WTC11 (cell line): Measurements from ENCODE around the gene LRCH4. TPM values are rescaled to one million over a fixed set of nuclear protein-coding genes. Genes with fewer than 3 reads are reported as not detected.
"Not testable (repeated sequence)": the region's sequence is repeated elsewhere in the genome, so short reads cannot be mapped to it uniquely, and the experiment has no call there.

Experiments used
- ATAC-seq: fragments of 200-7000 bp; cut with Tn5 transposase; 2 replicates; pipeline ENCODE4 v1.10.0; 2021; ENCODE audit warnings: mild to moderate bottlenecking, moderate library complexity
- CTCF ChIA-PET: fragments of 300-600 bp; sonication (Branson Sonifier 250); formaldehyde crosslinking; loops from one replicate; lab custom pipeline; 2021; ENCODE audit warnings: antibody characterized with exemption; lab: Charles Lee
- POLR2A ChIA-PET: fragments of 350-600 bp; sonication (Branson Sonifier 250); formaldehyde crosslinking; loops from one replicate; lab custom pipeline; 2021; ENCODE audit warnings: antibody characterized with exemption; lab: Charles Lee
- DNase-seq: peaks from one replicate; pipeline ENCODE4 v3.0.0; 2021; ENCODE audit warnings: low spot score
- H3K27ac Mint-ChIP-seq: 2 replicates; pipeline ENCODE4 v1.8.0; 2021; ENCODE audit warnings: mixed read lengths
- H3K27me3 Mint-ChIP-seq: 2 replicates; pipeline ENCODE4 v1.8.0; 2021; ENCODE audit warnings: low read depth, mild to moderate bottlenecking, moderate library complexity, mixed read lengths
- H3K36me3 Mint-ChIP-seq: 2 replicates; pipeline ENCODE4 v1.8.0; 2021; ENCODE audit warnings: mixed read lengths
- H3K4me1 Mint-ChIP-seq: 2 replicates; pipeline ENCODE4 v1.8.0; 2022; ENCODE audit warnings: mixed read lengths
- H3K4me3 Mint-ChIP-seq: 2 replicates; pipeline ENCODE4 v1.8.0; 2021; ENCODE audit warnings: mild to moderate bottlenecking, moderate library complexity, mixed read lengths
- H3K9me3 Mint-ChIP-seq: 2 replicates; pipeline ENCODE4 v1.8.0; 2021; ENCODE audit warnings: mixed read lengths
- CBFB ChIP-seq: sonication (generic); formaldehyde crosslinking; IDR thresholded peaks from 2 replicates; pipeline ENCODE4 v1.8.1; 2022; ENCODE audit warnings: mild to moderate bottlenecking, low read depth, missing genetic modification reagents
- EMX1 ChIP-seq: fragments of 250-450 bp; sonication (Bioruptor Pico); IDR thresholded peaks from 2 replicates; pipeline ENCODE4 v1.8.0; 2021; ENCODE audit warnings: mild to moderate bottlenecking
- GABPB1 ChIP-seq: sonication (generic); formaldehyde crosslinking; IDR thresholded peaks from 2 replicates; pipeline ENCODE4 v1.8.1; 2023; ENCODE audit warnings: mild to moderate bottlenecking, missing genetic modification reagents
- JUN ChIP-seq: sonication (generic); formaldehyde crosslinking; IDR thresholded peaks from 2 replicates; pipeline ENCODE4 v1.8.0; 2023; ENCODE audit warnings: mild to moderate bottlenecking, missing genetic modification reagents
- NR3C1 ChIP-seq: sonication (generic); formaldehyde crosslinking; conservative IDR thresholded peaks from 2 replicates; pipeline ENCODE4 v1.8.1; 2023; ENCODE audit warnings: low read depth, mild to moderate bottlenecking, missing genetic modification reagents
- ZNF138 ChIP-seq: sonication (generic); formaldehyde crosslinking; conservative IDR thresholded peaks from 2 replicates; pipeline ENCODE4 v1.8.1; 2022; ENCODE audit warnings: mild to moderate bottlenecking, moderate library complexity, missing genetic modification reagents
- total RNA-seq: library from RNA; stranded (reverse); gene quantifications from 3 replicates; pipeline ENCODE4 v1.2.3, GENCODE V29; 2021
- TF ChIP-seq, protein P1 (sequence below): sonication (generic); formaldehyde crosslinking; IDR thresholded peaks from 2 replicates; pipeline ENCODE4 v1.8.1; 2022; ENCODE audit warnings: low read depth, mild to moderate bottlenecking, moderate library complexity, missing genetic modification reagents, borderline replicate concordance
- TF ChIP-seq, protein P2 (sequence below): sonication (generic); formaldehyde crosslinking; IDR thresholded peaks from 2 replicates; pipeline ENCODE4 v1.8.1; 2022; ENCODE audit warnings: mild to moderate bottlenecking, moderate library complexity, missing genetic modification reagents
- TF ChIP-seq, protein P3 (sequence below): sonication (generic); formaldehyde crosslinking; IDR thresholded peaks from 2 replicates; pipeline ENCODE4 v1.8.0; 2022; ENCODE audit warnings: mild to moderate bottlenecking, missing genetic modification reagents
- TF ChIP-seq, protein P4 (sequence below): fragments of 250-450 bp; sonication (Bioruptor Pico); IDR thresholded peaks from 2 replicates; pipeline ENCODE4 v1.9.0; 2021; ENCODE audit warnings: mild to moderate bottlenecking
- TF ChIP-seq, protein P5 (sequence below): sonication (generic); formaldehyde crosslinking; IDR thresholded peaks from 2 replicates; pipeline ENCODE4 v1.8.0; 2022; ENCODE audit warnings: mild to moderate bottlenecking, missing genetic modification reagents
- TF ChIP-seq, protein P6 (sequence below): sonication (generic); formaldehyde crosslinking; IDR thresholded peaks from 2 replicates; pipeline ENCODE4 v1.8.0; 2022; ENCODE audit warnings: missing genetic modification reagents

LRCH4 gene
- total RNA-seq, 1 experiment from 2014 or later = 56.7 TPM

DNA sequence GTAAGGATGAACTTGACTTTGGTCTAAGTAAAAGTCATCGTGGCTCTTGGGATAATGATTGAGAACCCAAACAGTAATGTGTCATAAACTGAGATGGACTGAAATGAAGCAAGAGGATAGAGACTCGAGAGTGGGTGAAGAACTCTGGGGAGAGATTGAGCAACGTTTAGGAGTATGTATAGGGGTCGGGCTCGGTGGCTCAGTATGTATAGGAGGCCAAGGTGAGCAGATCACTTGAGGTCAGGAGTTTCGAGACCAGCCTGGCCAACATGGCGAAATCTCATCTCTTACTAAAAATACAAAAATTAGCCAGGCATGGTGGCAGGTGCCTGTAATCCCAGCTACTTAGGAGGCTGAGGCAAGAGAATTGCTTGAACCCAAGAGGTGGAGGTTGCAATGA lies 44.6 kb downstream of the LRCH4 start:
- Mint-ChIP-seq H3K27me3 (peaks cover 27% of the 10 kb centered on the region), H3K4me1 (peaks cover 68% of the 10 kb centered on the region), H3K27ac (peak overlapping the region; percentile 85)
- ChIA-PET CTCF (interaction anchor here (0.6 to 5.4 kb wide), 4 partner anchors 18 to 76 kb away, joined by 4 to 58 read pairs (median 6); no protein-coding TSS in a partner anchor), POLR2A (interaction anchor here (0.6 kb wide), 1 partner anchor 184 kb away, joined by 3 read pairs; no protein-coding TSS in a partner anchor)
- not testable (repeated sequence) for H3K36me3 Mint-ChIP-seq, H3K9me3 Mint-ChIP-seq, H3K4me3 Mint-ChIP-seq, ATAC-seq, DNase-seq

DNA sequence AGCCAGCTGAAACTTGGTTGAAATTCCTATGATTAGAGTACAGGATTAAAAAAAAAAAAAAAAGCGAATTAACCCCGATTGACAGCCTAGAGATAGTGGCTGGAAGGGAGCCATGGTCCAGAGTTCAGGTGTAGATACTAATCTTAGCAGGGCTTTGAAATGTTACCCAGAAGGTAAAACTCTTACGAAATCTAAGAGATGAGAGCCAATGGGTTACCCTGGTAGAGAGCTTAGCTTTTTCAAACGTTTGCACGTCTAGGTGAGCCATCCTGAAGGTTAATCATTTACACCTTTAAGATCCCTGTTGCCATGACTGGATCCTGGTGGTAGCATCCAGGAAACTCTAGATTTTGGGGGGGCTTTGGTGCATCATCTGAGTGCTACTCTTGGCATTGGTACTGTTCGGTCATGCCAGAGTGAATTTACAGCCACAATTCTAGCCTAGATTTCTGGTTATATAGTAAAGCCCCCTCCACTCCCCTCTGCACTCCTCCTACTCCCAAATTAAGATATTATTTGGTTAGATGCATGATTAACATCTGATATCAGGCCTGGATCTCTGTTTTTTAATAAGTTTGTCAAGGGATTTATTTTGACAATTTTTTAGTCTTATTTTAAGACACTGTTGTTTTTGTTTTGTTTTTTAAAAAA lies 45.7 kb downstream of the LRCH4 start:
- peaks cover 27% of the 10 kb centered on the region for H3K27me3 Mint-ChIP-seq
- peaks cover 57% of the 10 kb centered on the region for H3K4me1 Mint-ChIP-seq
- ATAC-seq (no peak), DNase-seq (no peak)
- TF ChIP-seq, protein P1, sequence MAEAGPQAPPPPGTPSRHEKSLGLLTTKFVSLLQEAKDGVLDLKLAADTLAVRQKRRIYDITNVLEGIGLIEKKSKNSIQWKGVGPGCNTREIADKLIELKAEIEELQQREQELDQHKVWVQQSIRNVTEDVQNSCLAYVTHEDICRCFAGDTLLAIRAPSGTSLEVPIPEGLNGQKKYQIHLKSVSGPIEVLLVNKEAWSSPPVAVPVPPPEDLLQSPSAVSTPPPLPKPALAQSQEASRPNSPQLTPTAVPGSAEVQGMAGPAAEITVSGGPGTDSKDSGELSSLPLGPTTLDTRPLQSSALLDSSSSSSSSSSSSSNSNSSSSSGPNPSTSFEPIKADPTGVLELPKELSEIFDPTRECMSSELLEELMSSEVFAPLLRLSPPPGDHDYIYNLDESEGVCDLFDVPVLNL = no peak
- TF ChIP-seq ZNF138 (no peak), CBFB (CRISPR knock-in tag) (no peak), EMX1 (CRISPR knock-in tag) (no peak), NR3C1 (no peak), JUN (CRISPR knock-in tag) (no peak), GABPB1 (no peak)
- TF ChIP-seq, protein P2, sequence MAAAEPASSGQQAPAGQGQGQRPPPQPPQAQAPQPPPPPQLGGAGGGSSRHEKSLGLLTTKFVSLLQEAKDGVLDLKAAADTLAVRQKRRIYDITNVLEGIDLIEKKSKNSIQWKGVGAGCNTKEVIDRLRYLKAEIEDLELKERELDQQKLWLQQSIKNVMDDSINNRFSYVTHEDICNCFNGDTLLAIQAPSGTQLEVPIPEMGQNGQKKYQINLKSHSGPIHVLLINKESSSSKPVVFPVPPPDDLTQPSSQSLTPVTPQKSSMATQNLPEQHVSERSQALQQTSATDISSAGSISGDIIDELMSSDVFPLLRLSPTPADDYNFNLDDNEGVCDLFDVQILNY = no peak
- TF ChIP-seq, protein P3, sequence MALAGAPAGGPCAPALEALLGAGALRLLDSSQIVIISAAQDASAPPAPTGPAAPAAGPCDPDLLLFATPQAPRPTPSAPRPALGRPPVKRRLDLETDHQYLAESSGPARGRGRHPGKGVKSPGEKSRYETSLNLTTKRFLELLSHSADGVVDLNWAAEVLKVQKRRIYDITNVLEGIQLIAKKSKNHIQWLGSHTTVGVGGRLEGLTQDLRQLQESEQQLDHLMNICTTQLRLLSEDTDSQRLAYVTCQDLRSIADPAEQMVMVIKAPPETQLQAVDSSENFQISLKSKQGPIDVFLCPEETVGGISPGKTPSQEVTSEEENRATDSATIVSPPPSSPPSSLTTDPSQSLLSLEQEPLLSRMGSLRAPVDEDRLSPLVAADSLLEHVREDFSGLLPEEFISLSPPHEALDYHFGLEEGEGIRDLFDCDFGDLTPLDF (CRISPR knock-in tag) = no peak
- TF ChIP-seq, protein P4, sequence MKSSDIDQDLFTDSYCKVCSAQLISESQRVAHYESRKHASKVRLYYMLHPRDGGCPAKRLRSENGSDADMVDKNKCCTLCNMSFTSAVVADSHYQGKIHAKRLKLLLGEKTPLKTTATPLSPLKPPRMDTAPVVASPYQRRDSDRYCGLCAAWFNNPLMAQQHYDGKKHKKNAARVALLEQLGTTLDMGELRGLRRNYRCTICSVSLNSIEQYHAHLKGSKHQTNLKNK (CRISPR knock-in tag) = no peak
- H3K27ac Mint-ChIP-seq = no peak overlapping the region
- ChIA-PET CTCF (interaction anchor here (0.6 to 1.7 kb wide), 3 partner anchors 74 to 1402 kb away, joined by 3 to 5 read pairs (median 3); no protein-coding TSS in a partner anchor), POLR2A (interaction anchor here (1.0 to 1.3 kb wide), 2 partner anchors 28 to 70 kb away, joined by 3 to 4 read pairs; no protein-coding TSS in a partner anchor)
- H3K4me3 Mint-ChIP-seq = peak overlapping the region; percentile 91
- H3K9me3 Mint-ChIP-seq = no peaks in the 10 kb centered on the region
- no peaks in the 10 kb centered on the region for H3K36me3 Mint-ChIP-seq

DNA sequence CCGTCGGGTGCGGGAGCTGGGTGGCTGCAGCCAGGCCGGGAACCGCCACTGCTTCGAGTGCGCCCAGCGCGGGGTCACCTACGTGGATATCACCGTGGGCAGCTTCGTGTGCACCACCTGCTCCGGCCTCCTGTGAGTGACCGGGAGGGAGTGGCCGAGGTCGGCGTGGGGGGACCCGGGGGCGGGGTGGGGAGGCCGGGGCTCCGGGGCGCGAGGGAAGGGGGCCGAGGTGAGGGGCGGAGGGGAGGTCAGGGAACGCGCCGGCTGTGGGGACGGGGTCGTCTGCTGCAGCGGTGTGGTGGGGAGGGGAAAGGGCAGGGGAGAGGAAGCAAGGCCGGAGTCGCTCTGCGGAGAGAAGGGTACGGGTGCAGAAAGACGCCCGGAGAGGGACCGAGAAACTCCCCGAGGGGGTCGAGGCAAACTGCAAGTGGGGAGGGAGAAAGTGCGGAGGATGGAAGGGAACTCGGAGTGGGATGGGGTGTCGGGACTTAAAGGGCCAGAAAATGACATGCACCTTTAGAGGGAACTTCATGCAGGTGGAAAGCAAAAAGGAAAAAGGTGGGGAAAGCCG lies 46.4 kb downstream of the LRCH4 start:
- CTCF ChIA-PET = interaction anchor here (0.6 to 2.1 kb wide), 15 partner anchors 20 to 1401 kb away, joined by 3 to 16 read pairs (median 4); partner anchors contain the start of genes FBXO24, MOSPD3 and POP7
- TF ChIP-seq, protein P5, sequence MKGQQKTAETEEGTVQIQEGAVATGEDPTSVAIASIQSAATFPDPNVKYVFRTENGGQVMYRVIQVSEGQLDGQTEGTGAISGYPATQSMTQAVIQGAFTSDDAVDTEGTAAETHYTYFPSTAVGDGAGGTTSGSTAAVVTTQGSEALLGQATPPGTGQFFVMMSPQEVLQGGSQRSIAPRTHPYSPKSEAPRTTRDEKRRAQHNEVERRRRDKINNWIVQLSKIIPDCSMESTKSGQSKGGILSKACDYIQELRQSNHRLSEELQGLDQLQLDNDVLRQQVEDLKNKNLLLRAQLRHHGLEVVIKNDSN = no peak
- TF ChIP-seq, protein P6, sequence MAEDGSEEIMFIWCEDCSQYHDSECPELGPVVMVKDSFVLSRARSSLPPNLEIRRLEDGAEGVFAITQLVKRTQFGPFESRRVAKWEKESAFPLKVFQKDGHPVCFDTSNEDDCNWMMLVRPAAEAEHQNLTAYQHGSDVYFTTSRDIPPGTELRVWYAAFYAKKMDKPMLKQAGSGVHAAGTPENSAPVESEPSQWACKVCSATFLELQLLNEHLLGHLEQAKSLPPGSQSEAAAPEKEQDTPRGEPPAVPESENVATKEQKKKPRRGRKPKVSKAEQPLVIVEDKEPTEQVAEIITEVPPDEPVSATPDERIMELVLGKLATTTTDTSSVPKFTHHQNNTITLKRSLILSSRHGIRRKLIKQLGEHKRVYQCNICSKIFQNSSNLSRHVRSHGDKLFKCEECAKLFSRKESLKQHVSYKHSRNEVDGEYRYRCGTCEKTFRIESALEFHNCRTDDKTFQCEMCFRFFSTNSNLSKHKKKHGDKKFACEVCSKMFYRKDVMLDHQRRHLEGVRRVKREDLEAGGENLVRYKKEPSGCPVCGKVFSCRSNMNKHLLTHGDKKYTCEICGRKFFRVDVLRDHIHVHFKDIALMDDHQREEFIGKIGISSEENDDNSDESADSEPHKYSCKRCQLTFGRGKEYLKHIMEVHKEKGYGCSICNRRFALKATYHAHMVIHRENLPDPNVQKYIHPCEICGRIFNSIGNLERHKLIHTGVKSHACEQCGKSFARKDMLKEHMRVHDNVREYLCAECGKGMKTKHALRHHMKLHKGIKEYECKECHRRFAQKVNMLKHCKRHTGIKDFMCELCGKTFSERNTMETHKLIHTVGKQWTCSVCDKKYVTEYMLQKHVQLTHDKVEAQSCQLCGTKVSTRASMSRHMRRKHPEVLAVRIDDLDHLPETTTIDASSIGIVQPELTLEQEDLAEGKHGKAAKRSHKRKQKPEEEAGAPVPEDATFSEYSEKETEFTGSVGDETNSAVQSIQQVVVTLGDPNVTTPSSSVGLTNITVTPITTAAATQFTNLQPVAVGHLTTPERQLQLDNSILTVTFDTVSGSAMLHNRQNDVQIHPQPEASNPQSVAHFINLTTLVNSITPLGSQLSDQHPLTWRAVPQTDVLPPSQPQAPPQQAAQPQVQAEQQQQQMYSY = 0 out of 2 replicates have a peak, but pooled peaks have one; percentile 55
- H3K27ac Mint-ChIP-seq = no peak overlapping the region
- H3K4me1 Mint-ChIP-seq = peaks cover 50% of the 10 kb centered on the region
- peak overlapping the region; percentile 91 for H3K4me3 Mint-ChIP-seq
- no peaks in the 10 kb centered on the region for H3K9me3 Mint-ChIP-seq
- POLR2A ChIA-PET = interaction anchor here (1.0 to 1.6 kb wide), 5 partner anchors 28 to 70 kb away, joined by 3 to 7 read pairs (median 4); partner anchors contain the start of genes FBXO24, LRCH4 and TSC22D4
- DNase-seq (peak; percentile 30), ATAC-seq (no peak)
- no peaks in the 10 kb centered on the region for H3K36me3 Mint-ChIP-seq
- H3K27me3 Mint-ChIP-seq = peaks cover 27% of the 10 kb centered on the region
